Tracheal epithelial cell (primary cell): Measurements from ENCODE around the gene SPRY1. TPM values are rescaled to one million over a fixed set of nuclear protein-coding genes. Genes with fewer than 3 reads are reported as not detected.

Experiments used
- total RNA-seq: library from RNA; depleted of rRNA; stranded (reverse); fragments of >200 nt; gene quantifications from 2 replicates; pipeline ENCODE4 v1.2.1, GENCODE V29; 2014

Gene SPRY1
- 4.7 and 10.1 TPM in 2 replicates for total RNA-seq

GRCh38 chr4:123396307-123397143 lies at the start of gene SPRY1:
TSS of gene SPRY1 (plus strand) at chr4:123396795. CDS start at chr4:123401592, 4,797 bp downstream.

